Type B pancreatic cell (in vitro differentiated cells): ENCODE results near the gene TWF2. TPM values are rescaled to one million over a fixed set of nuclear protein-coding genes. Genes with fewer than 3 reads are reported as not detected.

Source experiments
- DNase-seq: peaks from one replicate; pipeline ENCODE4 v3.0.0; 2021; ENCODE audit warnings: mixed read lengths; ENCODE audit not compliant: unreplicated experiment; ENCODE audit errors: extremely low spot score
- H3K27ac Mint-ChIP-seq: 2 replicates; pipeline ENCODE4 v1.8.0; 2021; ENCODE audit warnings: mild to moderate bottlenecking, mixed read lengths
- H3K27me3 Mint-ChIP-seq: 2 replicates; pipeline ENCODE4 v1.8.0; 2021; ENCODE audit warnings: mixed read lengths
- H3K36me3 Mint-ChIP-seq: 2 replicates; pipeline ENCODE4 v1.8.0; 2021; ENCODE audit warnings: mixed read lengths
- H3K4me1 Mint-ChIP-seq: one replicate; pipeline ENCODE4 v1.8.0; 2021; ENCODE audit warnings: mixed read lengths; ENCODE audit not compliant: unreplicated experiment
- H3K4me3 Mint-ChIP-seq: 2 replicates; pipeline ENCODE4 v1.8.0; 2021; ENCODE audit warnings: mild to moderate bottlenecking, mixed read lengths
- H3K9me3 Mint-ChIP-seq: 2 replicates; pipeline ENCODE4 v1.8.0; 2021; ENCODE audit warnings: mixed read lengths
- CTCF ChIP-seq: fragments of 200-600 bp; sonication (generic); conservative IDR thresholded peaks from 2 replicates; pipeline ENCODE4 v1.5.0; 2021; ENCODE audit warnings: antibody characterized with exemption, mild to moderate bottlenecking
- total RNA-seq: library from RNA; stranded (reverse); gene quantifications from 2 replicates; pipeline ENCODE4 v1.2.1, GENCODE V29; 2021; ENCODE audit warnings: low replicate concordance

TWF2 gene
- total RNA-seq, 1 donor from 2014 or later, result 33.7 TPM

GRCh38 chr3:52231502-52232278 is 7.3 kb downstream of the TWF2 start:
- H3K9me3 Mint-ChIP-seq, result no peaks in the 10 kb centered on the region
- DNase-seq, result peak; percentile 84
- H3K36me3 Mint-ChIP-seq, result no peaks in the 10 kb centered on the region
- H3K27ac Mint-ChIP-seq, result no peak overlapping the region
- peak; percentile 83 for TF ChIP-seq CTCF
- no peaks in the 10 kb centered on the region for H3K4me1 Mint-ChIP-seq
- H3K4me3 Mint-ChIP-seq, result no peak overlapping the region
- H3K27me3 Mint-ChIP-seq, result no peaks in the 10 kb centered on the region

- Mint-ChIP-seq H3K4me1 (no peaks in the 10 kb centered on the region), H3K36me3 (no peaks in the 10 kb centered on the region), H3K27me3 (no peaks in the 10 kb centered on the region), H3K27ac (no peak overlapping the region), H3K9me3 (no peaks in the 10 kb centered on the region), H3K4me3 (no peak overlapping the region)
- DNase-seq, result no peak
- TF ChIP-seq CTCF, result no peak
These were observed 8.0 kb downstream of the TWF2 start for GRCh38 chr3:52230889-52231499.

- TF ChIP-seq CTCF, result no peak
- Mint-ChIP-seq H3K36me3 (no peaks in the 10 kb centered on the region), H3K9me3 (no peaks in the 10 kb centered on the region), H3K27me3 (no peaks in the 10 kb centered on the region), H3K4me3 (no peak overlapping the region), H3K4me1 (no peaks in the 10 kb centered on the region), H3K27ac (no peak overlapping the region)
- DNase-seq, result no peak
These were observed 8.5 kb downstream of the TWF2 start for GRCh38 chr3:52230461-52230860.

- Mint-ChIP-seq H3K27ac (no peak overlapping the region), H3K9me3 (no peaks in the 10 kb centered on the region), H3K4me3 (no peak overlapping the region), H3K4me1 (no peaks in the 10 kb centered on the region), H3K27me3 (no peaks in the 10 kb centered on the region), H3K36me3 (no peaks in the 10 kb centered on the region)
- DNase-seq, result no peak
- TF ChIP-seq CTCF, result no peak
These were observed 9.3 kb downstream of the TWF2 start for GRCh38 chr3:52229656-52230055.

- no peak overlapping the region for H3K4me3 Mint-ChIP-seq
- no peak overlapping the region for H3K27ac Mint-ChIP-seq
- H3K4me1 Mint-ChIP-seq, result no peaks in the 10 kb centered on the region
- H3K9me3 Mint-ChIP-seq, result no peaks in the 10 kb centered on the region
- no peak for TF ChIP-seq CTCF
- no peaks in the 10 kb centered on the region for H3K36me3 Mint-ChIP-seq
- DNase-seq, result no peak
- H3K27me3 Mint-ChIP-seq, result no peaks in the 10 kb centered on the region
These were observed 10.1 kb downstream of the TWF2 start for GRCh38 chr3:52228751-52229291.
